Suppressor macrophage treated with lipopolysaccharide for 4 hours (primary cell): ENCODE results near the gene NUP205.
"Not testable (repeated sequence)": the region's sequence is repeated elsewhere in the genome, so short reads cannot be mapped to it uniquely, and the experiment has no call there.

Experiments used
- DNase-seq: peaks from one replicate; pipeline ENCODE4 v3.0.0-alpha.2; 2020

NUP205 gene

DNA sequence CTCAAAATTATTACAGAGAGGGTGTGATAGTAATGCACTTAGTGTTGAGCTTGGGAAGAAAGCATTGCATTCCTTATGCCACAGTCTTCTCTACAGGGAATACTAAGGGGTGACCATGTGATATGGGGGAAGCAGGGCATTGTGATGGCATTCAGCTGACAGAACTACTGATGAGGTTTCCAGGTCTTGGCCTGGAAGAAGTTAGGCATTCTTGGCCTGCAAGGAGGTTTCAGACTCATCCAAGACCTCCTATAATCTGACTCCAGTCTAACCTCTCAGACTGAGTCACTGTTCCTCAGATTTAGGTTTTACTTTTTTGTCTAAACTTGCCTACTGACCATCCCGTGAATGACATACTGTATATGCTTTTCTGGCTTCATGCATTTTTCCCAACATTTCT is 112.5 kb downstream of the NUP205 start:
- no peak for DNase-seq

DNA sequence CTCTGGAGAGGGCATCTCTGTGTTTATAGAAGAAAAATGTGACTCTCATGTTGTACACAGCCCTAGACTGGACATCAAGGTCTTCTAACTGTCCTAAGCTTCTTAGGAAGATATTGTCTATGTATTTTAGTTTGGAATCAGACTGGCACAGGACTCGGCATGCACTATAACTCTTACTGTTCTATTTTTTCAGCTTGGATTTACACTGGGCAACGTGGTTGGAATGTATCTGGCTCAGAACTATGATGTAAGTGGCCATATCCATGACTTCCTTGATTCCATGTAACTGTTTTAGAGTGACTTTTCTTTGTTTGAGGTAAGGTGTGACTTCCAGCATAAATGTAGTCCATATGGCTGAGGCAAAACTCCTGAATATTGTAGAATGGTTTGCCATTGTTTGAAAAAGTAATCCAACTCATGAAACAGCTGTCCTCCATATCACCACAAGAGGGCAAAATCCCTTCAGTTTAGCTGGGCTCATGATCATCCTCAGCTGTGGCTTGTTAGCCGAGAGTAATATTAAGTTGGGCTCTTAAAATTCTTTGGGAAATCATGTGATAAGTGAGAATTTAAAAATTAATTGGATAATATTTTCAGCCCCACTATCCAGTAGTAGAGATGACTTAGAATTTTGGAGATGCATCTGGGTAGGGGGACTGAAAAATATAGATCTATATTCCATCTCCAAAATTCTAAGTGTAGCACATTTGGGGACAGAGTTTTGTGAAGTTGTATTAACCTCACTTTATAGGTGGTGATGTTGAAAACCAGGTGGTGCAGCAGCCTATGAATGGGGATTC is 115.0 kb downstream of the NUP205 start:
- peak; percentile 36 for DNase-seq

DNA sequence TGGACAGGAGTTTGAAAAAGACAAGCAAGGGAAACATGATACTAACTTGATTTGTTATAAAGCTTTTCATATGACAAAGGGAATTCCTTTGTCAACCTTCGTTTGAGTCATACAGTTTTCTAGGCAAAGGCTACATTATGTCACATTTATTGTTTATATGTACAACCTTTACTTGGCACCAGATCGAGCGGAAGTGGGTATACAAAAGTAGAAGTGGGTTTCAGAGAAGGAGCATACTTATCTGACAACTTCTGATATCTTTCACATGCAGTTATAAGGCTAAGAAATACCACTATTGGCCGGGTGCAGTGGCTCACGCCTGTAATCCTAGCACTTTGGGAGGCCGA is 115.6 kb downstream of the NUP205 start:
- DNase-seq: no peak

DNA sequence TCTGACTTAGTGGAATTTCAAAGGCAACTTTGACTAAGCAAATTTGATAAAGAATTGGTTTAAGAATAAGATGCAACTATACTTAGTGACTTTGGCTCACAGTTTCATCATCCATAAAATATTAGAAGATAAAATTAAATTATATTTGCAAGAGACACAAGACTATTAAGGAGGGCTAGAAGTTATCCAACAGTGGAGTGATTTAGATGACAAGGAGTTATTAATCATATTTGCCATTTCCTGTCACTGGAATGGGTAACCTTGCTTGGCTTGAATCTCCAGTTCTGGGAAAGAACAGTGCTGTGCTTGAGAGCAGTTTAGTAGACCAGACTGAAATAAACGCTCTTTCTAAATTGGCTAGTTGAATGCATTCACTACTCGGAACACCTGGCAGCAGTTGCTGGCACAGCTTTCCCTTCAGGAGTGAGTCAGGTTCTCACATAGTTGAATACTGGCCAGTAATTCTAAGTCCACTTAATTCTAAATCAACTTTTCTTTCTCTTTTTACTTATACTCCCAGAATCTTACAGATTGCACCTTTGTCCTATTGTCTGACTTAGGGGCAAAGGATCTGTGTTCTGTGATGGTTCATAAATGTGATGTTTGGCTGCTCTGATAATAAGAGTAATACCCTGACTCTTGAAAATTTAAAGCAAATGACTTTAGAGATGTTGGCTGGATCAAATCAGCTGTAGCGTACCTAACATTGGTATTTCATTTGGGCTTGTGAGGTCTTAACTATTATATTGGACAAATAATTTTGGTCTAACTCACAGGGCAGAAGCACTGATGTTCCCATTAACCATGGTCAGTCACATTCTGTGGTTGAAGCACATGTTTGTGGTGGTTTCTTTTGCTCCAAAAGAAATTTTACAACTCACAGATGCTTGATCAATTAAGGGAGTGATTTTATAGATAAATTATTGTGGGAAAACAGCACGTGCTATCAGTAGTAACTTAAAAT is 121.2 kb downstream of the NUP205 start:
- DNase-seq: no peak

DNA sequence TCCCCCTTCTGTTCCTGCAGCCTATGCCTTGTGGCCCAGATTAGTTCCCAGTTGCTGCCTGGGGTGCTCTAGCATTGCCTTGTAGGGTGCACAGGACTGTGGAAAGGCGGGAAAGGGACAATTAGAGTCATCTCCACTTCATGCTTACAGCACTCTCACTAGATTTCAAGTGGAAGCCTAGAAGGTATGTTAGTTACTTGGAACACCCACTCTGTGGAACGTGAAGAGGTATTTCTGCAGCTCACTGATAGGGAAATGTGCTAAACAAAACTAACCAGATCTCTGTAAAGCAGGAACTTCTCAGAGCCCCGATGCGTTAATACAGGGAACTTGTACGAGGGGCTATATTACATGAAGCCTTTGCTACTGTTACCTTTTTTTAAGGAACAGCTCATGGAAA is 124.0 kb downstream of the NUP205 start:
- no peak for DNase-seq

DNA sequence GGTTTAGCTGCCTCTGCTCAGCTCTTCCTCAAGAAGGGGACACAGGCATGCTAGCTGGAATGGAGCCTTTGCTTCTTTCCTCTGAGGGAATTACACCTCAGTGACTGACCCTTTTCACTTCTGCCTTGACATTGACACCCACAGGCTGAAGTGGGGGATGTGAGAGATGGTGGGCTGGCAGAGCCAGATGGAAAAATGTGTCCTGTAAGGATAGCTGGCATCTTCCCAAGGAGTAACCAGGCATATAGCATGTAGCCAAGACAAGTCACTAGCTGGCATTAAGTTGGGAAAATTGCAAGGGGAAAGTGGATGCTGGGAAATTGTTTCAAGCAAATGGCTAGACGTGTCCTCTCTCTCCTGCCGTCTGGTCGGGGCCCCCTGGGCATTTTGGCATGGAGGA is 124.5 kb downstream of the NUP205 start:
- DNase-seq: no peak

DNA sequence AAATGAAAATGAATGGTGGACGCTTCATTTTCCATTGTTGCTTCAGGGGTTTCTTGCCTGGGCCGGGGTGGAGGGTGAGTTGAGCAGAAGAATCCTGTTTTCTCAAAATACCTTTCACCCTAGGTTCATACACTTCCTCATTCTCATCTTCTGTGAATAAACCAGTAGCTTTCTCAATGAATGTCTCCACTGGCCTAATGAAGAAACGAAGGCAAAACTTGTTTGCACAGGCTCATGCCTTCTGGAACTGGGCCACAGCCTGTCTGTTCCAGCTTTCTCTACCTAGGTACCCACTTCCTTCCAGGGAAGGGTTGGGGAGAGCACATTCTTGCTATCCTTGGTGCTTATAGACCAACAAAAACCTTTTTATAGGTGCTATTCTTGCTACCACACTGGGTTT is 125.9 kb downstream of the NUP205 start:
- no peak for DNase-seq

DNA sequence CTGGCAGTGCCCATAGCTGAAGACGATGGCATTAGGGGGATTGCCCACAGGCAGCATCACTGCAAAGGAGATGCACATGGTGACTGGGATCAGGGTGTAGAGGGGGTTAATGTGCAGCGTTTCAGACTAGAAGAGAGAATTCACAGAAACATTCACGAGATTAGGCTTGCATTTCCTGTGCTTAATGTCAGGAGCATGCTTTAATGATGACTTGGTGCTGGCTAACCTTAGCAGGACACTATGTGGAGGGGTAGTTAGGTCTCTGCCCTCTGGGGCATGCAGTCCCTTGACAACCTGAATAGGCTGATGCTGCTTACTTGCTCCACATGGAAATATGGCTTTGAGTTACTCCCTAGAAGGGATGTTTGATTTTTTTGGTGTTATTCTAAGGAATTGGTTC is 126.4 kb downstream of the NUP205 start:
- no peak for DNase-seq

DNA sequence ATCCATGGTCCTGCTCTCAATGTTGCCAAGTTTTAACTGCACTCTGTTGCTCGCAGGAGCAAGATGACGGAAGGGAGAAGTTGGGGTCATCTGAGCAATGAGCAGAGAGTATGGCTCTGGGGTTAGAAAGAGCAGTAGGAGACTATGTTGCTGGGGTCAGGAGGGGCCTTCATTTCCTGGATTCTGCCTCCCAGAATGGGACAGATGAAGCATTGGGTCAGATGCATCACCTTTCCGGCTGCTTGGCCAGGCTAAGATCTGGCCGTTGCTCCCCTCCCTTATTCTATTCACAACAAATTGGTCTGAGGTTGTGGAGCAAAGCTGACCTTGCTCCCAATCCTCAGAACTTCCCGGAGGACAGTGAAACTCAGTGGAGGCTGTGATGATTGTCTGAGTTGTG is 127.0 kb downstream of the NUP205 start:
- no peak for DNase-seq

DNA sequence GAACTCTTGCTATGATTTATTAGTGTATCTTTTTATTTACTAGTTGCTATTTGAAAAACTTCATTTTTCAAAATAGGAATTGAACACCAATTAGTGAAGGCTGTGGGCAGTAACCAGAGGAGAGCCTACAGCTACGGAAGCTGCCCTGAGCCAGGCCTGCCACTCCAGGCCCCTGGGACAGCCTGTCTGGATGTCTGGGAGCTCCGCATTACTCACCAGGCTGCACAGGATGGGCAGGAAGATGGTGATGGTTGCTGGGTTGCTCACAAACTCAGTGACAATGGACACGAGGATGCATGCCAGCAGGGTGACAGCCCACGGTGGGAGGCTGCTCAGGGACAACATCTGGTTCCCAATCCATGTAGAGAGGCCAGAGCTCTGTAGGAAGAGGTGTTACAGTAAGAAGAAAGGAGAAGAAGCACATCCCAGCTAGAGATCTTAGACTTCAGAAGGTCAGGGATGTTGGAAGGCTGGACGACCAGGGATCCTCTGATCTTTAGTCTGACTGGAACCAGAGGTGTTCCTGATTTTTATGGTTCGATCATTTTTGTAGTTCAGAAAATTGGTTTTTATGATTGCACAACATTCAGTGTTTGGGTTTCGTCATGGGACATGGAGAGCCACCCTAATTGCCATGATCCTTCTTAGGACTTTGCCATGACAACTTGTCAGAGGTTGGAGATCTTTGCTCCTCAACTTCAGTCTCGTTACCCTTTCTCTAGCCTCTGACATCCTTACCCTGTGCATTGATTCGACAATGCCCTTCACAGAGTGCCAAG is 127.8 kb downstream of the NUP205 start:
- DNase-seq: no peak

DNA sequence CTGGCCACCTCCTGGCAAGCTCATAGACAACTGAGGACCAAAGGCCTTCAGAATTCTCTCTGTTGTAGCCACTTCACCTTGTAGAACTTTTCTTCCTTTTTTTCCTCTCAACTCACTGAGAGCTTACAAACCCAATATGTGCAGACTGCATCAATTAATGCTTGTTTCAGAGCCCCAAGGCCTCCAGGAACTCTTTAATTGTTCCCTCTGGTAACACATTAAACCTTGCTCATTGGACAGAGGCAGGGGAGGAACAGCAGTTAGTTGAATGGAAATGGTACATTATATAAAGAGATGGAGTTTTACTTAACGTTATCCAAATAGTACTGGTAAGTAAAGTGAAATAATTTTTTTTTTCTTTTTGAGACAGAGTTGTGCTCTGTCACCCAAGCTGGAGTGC is 129.7 kb downstream of the NUP205 start:
- no peak for DNase-seq

DNA sequence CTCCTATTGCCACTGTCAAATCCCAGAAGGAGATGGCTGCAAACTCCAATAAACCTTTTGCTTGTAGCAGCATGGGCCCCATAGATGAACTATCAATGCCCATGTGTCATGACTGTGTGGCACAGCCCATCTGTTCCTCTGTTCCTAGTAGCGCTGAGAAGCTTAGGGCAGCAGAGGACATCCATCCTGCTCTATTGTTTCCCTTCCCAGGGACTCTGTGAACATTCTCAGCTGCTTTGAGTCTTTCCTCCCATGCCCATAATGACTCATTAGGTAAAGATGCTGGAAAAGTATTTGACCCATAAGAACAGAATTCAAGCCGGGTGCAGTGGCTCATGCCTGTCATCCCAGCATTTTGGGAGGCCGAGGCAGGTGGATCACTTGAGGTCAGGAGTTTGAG is 132.8 kb downstream of the NUP205 start:
- DNase-seq: no peak

DNA sequence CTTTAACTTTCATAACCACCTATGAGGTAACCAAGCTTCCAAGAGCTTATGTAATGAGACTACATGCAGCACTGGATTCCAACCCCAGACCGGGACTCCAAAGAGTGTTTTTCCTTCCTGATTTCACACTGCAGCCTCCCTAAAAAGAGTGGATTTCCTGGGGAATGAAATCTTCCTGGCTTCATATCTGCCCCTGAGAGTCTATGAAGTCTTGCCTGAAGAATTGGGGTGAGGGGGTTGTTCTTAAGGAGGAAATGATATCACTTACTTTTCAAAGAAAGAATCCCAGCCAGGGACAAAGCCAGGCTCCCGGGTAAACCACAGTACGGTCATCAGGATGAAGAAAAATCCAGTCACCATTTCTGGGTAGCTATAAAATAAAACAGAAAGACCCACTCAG is 134.3 kb downstream of the NUP205 start:
- DNase-seq: no peak

DNA sequence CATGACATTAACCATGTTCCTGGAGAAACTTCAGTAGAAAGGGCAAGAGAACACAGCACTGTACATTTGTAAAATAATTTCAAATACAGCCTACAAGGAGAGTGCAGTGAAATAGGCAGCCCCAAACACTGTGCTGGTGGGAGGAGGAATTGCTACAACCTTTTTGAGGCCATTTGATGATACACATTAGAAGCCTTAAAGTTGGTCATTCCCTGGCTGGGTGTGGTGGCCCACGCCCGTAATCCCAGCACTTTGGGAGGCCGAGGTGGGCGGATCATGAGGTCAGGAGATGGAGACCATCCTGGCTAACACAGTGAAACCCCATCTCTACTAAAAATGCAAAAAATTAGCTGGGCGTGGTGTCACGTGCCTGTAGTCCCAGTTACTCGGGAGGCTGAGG is 134.9 kb downstream of the NUP205 start:
- not testable (repeated sequence) for DNase-seq

DNA sequence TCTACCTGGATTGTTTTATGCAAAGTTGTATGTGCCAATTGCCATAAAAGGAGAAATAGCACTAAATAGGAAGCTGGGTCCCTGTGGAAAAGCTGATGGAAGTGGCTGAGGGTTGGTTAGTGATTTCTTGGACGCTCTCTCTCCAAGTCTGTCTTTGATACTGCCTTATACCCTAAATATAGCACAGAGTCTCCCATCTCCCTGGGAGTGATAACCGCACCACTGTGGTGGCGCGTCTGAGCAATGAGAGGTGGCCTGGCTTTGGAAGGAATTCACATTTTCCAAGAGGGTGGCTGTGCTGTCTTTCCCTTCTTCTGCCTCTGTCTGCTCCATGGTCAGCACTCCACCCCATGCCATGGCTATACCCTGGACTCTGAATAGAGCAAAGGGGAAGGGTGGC is 135.8 kb downstream of the NUP205 start:
- DNase-seq: no peak

DNA sequence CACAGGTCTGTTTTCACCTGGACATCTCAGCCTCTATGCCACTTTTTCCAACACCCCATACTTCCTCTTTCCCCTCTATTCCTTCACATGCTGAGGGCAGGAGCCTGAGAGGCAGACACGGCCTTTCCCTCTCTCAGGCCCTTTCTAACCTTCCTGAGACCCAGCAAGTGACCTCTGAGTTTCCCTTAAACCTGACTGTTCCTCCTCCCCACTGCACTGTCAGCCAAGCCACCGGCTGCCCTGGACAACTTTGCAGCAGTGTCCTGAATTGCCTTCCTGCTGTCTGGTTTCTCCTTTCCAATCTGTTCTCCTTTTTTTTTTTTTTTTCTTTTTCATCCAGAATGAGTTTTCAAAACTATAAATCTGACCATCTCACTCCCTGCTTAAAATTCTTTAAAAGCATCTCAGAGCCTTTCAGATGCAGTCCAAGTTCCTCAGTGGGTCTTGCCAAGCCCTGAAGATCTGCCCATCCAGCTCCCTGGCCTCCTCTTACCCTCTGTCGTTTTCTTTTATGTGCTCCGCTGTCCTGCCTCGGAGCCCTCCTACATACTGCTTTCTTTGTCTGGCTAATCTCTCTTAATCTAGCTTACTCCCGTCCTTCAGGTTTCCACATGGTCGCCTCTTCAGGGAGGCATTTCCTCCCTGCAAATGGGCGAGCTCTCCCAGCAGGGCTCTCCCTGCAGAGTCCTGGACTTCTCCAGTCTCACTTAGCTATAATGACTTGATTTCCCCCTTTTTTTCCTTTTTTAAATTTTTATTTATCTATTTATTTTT is 139.7 kb downstream of the NUP205 start:
- DNase-seq: no peak
